ENCODE results near the gene C16orf95.

Gene C16orf95

DNA sequence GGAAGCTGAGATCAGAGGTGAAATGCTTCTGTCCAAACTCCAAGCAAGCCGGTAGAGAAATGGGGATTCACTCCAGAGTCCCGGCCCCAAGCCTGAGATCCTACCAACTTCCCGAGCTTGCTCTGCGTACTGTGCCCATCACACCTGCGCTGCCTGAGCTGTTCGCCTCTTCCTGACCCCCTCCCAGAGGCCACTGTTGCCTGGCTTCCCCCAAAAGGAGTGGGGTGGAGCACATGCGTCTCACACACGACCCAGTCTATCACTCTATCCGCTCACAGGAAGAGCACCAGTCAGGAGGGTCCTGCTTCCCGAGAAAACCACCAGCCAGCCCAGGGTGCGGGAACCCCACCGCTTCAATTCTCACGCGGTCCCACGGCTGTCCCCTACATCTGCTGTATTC lies 13.5 kb upstream of the C16orf95 start:
- no peak for DNase-seq

DNA sequence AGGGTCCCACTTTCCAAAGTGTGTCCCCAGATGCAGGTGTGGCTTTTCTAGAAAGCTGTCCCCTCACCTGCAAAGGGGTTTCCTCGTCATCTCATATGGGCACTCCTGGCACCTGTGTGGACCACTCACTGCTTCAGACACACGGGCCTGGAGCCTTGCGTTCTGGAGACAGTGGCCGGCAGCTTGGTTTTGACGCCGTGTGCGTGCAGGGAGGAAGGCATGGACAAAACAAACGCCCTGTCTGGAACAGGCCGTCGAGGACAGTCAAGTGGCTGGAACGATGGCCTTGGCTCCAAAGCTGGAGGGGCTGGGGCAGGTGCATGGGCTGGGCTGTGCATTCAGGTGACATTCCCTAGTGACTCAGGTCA lies 13.0 kb upstream of the C16orf95 start:
- DNase-seq, result no peak

DNA sequence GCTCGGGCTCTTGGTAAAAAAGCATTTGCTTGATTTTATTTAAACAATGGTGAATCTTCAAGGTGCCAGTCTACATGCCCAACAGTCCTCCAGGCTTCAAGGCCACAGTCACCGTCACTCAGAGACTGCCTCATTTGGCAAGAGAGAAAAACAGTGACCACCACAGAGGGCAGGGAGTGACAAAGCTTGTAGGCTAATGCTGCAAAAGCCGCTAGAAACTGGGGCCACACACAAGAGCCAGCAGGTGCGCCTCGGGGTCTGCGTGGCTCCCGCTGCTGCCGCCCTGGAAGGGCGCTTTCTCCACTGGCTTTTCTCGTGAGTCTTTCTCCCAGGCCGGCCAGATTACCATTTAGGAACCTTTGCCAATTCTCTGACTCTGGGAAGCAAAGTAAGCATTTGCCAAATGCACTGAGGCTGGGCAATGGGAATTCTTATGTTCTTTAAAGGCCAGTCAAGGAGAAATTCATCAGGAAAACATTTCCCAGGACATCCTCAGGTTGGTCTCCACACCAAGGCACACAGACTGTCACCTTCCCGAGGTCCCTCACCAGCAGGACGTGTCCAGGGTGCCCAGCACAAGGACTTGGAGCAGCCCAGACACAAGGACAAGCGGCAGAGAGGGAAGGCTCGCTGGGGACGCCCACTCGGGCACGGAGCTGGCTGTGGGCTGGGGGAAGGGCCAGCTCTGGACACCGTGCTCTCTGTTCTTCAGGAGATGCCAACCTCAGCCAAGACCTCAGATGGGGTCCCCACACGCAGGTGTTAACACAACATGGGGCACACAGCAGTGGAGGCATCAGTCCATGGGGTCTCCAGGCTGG lies 12.5 kb upstream of the C16orf95 start:
- DNase-seq, result no peak

DNA sequence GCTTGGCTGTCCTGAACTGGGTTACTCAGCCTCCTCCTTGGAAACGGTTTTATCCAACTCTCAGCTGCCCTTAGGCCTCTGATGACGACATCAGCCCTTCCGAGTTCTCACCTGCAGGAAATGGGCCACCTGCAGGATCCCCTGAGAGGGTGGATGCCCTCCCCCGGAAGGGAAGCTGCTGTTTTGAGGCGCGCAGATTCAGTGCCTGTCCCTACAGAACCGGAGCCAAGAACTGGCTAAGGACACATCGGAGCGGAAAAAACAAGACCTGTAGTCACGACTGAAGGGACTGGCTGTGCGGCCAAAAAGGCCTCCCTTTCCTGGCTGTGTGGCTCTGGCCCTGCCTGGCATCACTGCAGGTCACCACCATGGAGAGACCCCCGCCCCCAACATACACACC lies 11.7 kb upstream of the C16orf95 start:
- no peak for DNase-seq

DNA sequence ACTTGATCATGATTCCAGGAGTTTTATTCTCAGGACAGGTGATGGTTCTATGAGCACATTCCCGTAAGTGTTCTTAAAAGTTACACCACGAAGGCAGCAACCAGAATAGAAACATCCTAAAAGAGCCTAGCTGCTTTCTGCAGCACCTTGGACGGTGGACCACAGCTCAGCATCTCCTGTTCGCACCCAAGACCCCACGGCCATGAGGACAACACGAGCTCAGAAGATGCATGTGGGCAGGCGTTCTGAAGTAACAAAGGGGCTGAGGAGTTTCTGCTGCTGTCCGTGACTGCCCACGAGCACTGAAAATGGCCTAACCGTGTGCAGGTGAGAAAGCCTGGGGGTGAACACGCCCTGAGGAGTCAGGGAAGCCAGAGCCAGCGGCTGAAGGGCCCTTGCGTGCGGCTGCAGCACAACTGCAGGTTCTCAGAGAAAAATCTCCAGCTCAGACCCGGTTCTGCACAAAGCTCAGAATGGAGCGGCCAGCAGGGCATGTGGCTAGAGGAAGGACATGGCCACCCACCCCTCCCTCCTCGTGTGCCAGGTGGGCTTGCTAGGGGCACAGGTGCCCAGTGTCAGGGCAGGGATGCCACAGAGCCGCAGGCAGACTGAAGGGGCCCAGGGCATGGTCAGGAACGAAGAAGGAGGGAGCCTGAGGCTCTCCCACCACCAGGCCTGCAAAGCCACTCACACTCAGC lies 10.8 kb upstream of the C16orf95 start:
- DNase-seq, result no peak

DNA sequence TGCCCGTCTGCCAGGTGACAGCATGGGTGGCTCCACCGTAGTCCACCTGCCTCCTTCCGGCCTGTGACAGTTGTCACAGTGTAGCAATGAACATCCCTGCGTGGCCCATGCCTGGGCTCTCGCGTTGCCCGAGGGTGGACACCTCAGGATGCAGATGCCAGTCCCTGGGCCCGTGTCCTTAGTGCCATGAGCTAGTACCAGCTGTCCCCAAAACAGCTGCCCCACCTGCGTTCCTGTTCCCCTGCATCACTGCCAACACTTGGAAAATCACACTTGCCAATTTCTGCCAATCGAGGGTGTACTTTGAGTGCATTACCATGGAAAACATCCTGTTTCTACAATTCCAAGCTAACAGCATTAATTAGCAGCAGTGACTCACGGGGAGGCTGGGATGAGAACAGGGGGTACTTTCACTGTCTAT lies 9.0 kb upstream of the C16orf95 start:
- no peak for DNase-seq

DNA sequence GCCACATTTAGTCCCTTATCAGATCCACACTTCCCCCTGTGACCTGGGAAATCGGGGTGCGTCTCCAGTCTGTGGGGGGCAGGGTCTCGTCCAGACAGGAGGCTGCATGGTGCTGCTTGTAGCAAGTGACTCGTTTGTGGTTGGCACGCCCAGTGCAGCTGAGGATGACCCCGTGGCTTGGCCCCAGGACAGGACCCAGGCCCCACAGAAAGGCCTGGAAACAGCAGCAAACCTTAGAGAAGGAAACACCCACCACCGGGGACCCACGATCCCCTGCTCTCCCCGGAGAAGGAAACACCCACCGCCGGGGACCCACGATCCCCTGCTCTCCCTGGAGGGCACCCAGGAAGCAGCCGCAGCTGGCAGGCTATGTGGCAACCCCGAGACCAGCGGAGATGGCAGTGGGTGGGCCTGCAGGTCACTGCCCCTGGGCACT lies 8.2 kb upstream of the C16orf95 start:
- no peak for DNase-seq

DNA sequence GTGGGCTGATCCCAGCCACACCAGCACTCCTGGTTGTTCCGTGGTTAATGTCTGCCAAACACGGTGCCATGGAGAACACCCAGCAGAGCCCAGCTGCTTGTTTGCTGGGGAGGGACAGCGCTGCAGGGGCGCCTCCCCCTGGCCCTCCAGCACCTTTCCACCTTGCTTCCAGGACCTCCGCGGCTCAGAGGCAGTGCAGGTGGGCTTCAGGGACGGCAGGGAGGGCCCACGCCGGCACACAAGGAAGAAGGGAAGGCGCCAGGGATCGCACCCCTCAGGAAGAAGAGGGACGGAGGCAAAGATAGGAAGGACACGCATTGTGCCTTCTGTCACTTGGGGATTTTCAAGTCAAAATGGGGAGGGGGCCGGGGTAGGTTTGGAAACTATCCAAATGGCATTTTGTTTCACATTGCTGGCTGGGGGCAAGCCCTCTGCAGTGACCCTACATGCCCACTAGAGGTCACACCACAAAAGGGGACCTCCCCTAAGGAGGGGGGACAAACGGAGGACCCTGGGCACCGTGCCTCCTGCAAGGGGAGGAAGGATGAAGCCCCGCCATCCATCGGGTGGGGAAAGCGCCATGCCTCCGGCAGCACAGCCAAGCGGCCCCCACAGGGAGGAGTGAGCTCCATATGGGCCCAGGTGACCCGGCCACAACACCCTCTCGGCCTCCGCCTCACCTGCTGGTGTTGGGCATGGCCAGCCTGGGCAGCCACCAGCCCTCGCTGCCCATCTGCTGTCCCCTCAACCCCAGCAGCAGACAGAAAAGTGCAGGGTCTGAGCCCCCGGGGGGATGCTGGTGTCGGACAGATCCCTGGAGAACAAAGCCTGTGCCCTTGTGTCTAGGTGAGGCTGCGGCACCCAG lies 7.5 kb upstream of the C16orf95 start:
- no peak for DNase-seq

DNA sequence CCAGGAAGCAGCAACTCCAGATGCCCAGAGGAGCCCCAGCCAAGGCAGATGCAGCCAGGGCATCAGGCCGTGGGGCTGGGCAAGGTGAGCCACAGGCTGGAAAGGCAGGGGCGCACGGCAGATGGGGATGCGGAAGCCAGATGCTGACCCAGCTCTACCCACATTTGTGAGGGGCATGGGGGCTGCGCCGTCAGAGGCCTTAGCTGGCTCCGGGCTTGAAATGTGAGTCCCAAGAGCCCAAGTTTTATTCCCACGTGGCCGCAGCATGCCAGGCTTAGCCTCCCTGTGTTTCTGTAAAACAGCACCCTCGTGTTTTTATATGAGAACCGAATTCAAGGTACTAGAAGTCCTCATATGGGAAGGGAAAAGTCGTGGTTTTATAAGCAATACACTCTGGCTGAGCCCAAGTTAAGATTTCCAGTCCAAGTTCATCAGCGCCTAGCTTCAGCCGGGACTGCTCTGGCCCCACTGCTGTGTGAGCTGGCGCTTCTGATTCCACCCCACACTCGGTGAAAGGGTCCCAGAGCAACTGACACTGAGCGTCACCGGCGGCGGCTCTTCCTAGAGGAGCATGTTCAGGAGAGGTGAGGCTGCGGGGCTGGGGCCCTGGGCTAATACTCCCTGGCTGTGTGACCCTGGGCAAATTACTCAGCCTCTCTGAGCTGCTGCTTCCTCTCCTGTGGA lies 6.7 kb upstream of the C16orf95 start:
- DNase-seq, result no peak

DNA sequence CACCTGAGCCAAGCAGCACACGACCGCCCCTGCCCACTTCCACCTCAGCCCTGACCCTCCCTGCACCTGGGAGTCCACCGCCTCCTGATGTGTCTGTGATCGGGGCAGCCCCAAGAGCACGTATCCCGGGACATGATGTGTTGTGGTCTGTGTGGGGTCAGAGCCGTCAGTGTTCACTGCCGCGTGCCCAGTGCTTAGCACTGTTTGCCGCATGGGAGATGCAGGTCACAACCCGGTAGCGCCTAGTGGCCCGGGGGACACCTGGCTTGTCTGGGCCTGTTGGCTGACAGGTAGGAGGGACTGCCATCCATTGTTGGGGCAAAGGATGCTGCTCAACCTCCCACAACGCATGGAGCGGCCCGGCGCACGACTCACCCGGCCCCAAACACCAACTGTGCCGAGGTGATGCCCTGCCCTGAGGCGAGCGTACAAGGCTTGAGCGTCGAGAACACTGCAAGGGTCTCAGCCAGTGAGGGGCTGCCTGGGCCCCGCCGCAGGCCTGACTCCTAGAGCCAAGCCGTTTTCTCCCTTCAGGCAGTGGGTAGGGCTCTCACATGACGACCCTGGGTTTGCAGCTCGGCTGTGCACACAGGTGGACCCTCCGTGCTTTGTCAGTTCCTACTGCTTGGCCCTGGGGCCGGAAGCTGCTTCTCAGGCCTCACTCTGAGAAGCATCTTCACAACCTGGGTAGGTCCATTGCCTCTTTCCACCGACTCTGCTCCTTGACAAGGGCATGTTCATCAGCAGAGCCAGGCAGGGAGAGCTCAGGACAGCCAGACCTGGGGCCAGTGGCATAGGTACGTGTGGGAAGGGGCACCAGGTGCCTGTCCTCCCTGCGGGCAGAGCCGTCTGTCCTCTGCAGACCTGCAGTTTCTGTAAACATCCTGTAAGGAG lies 5.9 kb upstream of the C16orf95 start:
- no peak for DNase-seq

DNA sequence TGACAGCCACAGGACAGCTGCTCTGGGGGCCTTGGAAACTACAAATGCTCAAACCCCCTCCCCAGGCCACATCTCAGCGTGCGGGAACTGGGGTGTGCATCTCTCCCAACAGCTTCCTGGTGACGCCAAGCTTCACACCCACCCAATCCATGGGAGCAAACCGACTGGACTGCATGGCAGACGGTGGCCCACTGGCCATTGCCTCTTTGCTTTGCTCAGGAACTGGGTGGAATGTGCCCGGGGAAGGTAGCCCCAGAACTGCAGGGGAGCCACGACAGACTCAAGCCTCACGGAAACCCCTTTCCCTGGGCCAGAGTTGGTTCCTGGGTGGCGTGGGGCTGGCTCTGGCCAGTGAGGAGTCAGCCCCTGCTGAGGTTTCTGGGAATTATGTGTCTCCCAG lies 5.2 kb upstream of the C16orf95 start:
- no peak for DNase-seq

DNA sequence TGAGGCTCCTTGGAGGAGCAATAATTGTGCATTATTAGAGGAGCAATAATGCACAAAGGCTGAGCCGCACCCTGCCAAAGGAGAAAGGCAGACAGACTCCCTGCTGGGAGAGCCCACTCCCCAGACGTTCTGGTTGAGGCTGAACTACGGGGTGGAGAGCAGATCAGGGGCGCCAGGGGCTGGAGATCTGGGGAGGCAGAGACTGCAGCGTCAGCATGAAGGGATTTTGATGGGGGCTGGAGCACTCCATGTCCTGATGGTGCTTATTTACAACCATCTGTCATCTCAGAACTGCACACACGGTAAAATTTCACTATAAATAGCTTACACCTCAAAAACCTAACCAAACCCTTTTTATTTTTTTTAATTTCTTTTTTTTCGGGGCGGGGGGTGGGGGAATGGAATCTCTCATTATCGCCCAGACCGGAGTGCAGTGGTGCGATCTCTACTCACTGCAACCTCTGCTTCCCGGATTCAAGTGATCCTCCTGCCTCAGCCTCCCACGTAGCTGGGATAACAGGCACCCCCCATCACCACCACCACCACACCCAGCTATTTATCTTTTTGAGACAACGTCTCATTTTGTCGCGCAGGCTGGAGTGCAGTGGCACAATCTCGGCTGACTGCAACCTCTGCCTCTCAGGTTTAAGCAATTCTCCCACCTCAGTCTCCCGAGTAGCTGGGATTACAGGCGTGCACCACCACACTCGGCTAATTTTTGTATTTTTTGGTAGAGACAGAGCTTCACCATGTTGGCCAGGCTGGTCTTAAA lies 4.3 kb upstream of the C16orf95 start:
- DNase-seq, result no peak

DNA sequence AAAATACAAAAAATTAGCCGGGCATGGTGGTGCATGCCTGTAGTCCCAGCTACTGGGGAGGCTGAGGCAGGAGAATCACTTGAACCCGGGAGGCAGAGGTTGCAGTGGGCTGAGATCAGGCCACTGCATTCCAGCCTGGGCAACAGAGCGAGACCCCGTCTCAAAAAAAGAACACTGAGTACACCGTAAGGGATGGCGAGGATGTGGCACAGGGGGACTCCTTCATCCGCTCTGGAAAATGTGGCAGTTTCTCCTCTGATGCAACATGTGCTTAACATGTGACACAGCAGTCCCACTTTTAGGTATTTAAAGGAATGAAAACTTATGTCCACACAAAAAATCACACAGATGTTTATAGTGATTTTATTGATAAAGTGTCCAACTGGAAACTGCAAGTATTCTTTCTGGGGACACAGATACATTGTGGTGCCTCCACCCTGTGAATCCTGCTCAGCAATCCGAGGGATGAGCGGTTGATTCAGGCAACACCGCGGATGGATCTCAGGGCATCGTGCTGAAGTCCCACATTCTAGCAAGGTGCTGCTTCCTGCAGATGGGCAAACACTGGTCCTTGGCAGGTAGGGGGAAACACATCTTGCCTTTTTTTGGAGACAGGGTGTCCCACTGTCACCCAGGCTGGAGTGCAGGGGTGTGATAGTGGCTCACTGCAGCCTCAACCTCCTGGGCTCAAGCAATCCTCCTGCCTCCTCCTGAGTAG lies 3.5 kb upstream of the C16orf95 start:
- DNase-seq, result no peak

DNA sequence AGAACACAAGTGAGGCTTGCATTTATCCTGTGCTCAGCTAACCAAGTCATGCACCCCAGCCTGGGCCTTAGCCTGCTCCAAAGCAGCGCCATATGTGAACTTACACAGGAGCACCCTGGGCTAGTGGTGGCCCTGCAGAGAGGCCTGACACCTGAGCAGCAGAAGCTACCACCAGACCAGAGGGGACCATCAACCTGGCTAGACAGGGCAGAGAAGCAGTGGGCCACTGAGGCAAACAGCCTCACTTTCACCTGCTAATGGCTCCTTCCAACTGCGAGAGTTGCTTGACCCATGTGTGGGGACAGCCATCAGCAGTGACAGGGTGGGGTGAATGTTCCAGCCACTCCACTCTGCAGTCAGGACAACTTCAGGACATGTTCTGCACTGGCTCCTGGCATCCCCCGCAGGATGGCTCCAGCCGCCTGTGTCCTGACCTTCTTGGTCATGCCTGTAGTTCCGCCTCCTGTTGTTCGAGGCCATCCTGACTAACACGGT lies 2.9 kb upstream of the C16orf95 start:
- DNase-seq, result no peak

DNA sequence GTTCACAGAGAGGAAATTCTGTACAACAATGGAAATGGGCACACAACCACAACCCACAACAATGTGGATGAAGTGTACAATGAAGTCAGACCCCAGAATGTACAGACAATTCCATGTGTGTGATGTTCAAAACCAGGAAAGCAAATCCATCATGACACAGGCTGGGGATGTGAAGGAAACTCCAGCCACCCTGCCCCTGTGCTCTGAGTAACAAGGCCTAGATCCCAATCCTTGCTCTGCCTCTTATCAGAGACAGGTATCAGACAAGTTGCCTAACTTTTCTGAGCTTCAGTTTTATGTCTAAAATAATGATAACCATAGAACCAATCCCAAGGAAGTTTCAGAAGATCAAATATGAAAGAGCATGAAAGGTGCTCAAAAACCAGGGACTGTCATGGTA lies 1.8 kb upstream of the C16orf95 start:
- DNase-seq, result no peak

DNA sequence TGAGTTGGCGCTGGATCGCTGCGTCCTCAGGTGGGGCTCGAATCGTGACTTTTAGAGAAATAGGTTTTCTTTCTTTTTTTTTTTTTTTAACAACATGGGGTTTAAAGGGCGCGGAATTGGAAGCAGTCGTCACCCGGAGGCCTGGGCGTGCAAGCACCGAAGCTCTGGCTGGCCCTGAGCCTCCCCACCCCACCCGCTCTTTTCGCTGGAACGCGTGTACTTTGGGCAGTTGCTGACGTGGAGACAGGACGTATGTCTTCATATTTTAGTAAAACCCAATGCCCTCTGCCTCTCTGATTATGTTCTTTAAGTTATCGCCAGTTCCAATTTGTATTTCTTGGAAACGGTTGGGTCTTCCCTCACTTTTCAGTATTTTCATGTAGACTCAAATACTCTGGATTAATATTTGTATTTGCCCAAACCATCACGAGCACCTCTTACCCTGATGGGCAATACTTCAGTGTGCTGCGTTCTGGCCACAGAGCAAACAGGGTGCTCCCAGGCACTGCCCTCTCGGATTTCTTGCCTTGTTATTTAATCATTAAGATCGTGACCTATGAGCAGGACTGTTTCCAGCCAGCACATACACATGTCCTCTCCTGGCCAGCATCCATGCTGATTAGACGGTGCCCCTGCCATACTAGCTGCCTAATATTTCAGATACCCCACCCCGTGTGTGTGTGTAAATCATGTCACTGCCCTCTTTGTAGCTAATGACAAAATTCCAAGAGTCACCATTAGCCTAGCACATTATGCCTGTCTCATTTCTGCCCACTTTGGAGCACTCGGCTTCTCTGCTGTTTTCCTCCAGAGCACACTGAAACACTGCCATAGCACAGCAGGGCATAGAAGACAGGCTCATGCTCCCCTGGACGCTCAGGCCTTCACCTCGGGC lies 805 bp upstream of the C16orf95 start:
- peak; percentile 1 for DNase-seq

DNA sequence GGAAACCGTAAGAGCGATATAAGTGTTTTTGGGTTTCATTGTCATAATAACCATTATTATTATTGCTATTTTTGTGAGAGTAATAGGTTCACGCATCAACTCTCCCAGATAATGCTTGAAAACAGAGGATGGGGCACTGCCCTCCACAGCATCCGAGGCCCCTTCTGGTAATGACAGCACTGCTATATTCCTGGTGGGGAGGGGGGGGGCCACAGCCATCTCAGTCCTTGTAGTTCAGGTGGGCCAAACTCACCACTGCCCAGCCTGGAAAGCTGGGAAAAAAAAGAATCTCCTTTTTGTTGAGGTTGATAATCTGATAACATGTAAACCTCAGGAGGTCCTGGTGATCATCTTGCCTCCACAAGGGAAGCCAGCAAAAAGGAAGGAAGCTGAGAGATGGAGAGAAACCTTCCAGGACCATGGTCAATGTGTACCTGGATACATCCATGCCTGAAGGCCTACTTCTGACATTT lies 706 bp downstream of the C16orf95 start:
- DNase-seq, result no peak

DNA sequence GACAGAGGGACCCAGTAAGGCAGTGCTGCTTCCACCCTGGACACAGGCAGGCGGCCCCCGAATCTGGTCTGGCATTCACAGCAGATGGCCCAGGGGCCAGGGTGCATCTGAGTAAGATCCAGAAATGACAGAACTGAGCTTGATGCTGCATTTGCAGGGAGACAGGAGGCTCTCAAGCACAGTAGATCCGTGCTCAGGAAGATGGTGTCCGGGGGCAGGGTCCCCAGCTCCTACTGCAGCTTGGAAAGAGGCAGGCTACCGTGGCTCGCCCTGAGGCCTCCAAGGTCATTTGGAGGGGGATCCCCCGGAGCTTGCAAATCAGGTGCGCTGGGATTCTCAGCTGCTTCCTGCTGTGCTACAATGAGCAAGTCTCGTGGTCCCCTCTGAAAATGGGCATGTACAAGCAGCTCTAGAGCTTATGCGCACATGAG lies 2.2 kb downstream of the C16orf95 start:
- no peak for DNase-seq

DNA sequence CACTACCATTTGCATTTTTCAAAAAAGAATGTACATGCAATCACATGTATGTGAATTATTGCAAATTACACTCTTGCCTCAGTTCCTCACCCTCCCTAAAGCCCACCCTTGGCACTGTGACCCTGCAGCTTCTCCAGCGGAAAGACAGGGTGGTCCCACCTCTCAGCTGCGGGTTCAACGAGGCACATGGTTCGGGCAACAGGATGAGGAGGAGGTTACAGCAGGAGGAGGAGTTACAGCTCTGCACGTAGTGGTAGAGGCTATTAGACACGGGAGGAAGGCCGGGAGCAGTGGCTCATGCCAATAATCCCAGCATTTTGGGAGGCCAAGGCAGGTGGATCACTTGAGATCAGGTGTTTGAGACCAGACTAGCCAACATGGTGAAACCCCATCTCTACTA lies 5.2 kb downstream of the C16orf95 start:
- DNase-seq, result no peak
